ENCODE data around the gene UTF1.

DNA sequence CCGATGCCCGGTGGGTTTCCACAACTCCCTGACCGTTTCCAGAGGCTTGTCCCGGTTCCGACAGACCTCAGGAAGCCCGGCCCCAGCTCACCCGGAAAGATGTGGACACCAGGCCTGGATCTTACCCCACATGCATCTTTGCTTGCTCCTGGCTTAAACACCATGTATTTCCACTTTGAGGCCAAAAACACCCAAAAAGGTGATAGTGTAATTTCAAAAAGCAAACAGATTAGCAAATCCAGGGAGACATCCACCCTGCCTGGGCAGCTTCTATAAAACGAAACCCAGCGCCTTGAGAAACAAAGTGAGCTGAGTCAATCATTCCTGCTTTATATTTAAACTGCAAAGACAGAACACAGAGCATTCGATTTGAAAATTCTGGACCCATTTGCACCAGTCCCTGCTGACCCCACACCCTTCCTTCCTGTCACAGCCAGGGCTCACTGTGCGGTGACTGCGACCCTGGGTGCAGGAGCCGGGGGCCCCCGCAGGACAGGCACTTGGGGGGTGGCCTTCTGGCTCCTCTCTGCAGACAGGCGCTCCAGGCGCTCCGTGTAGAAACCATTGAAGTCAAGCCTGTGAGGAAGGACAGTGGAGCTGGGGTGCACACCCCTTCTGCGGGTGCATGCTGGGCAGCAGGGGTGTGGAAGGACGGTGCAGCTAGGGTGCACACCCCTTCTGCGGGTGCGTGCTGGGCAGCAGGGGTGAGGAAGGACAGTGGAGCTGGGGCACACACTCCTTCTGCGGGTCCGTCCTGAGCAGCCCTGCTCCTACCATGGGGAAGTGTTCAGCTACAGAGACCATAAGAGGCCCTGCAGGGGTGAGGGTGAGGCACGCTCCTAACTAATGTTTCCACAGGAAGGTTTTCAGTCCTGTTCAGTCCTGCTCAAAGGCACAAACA lies 49.6 kb downstream of the UTF1 start:
- no peak for TF ChIP-seq CEBPB (tag; IDR thresholded peaks at IDR 0.05)
- TF ChIP-seq, protein P1, sequence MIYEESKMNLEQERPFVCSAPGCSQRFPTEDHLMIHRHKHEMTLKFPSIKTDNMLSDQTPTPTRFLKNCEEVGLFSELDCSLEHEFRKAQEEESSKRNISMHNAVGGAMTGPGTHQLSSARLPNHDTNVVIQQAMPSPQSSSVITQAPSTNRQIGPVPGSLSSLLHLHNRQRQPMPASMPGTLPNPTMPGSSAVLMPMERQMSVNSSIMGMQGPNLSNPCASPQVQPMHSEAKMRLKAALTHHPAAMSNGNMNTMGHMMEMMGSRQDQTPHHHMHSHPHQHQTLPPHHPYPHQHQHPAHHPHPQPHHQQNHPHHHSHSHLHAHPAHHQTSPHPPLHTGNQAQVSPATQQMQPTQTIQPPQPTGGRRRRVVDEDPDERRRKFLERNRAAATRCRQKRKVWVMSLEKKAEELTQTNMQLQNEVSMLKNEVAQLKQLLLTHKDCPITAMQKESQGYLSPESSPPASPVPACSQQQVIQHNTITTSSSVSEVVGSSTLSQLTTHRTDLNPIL (CRISPR knock-in tag; IDR thresholded peaks at IDR 0.05): no peak
- no peak for TF ChIP-seq ZBTB1 (CRISPR knock-in tag; IDR thresholded peaks at IDR 0.05; ENCODE audit: borderline replicate concordance, low read depth)
- no peak for TF ChIP-seq TOE1 (IDR thresholded peaks at IDR 0.05; ENCODE audit: borderline replicate concordance)
- TF ChIP-seq TOE1 (CRISPR knock-in tag; IDR thresholded peaks at IDR 0.05; ENCODE audit: borderline replicate concordance, low read depth): no peak

Measured in K562 (cell line).